GM12878 (cell line): ENCODE measurements around the gene CELF2. TPM values are rescaled to one million over a fixed set of nuclear protein-coding genes. Genes with fewer than 3 reads are reported as not detected.

Source experiments
- ATAC-seq: fragments of 200-7000 bp; cut with Tn5 transposase; 3 replicates; pipeline ENCODE4 v1.9.1; 2020; ENCODE audit warnings: mild to moderate bottlenecking, moderate library complexity
- BruUV-seq: library from RNA; stranded (reverse); fragments of 400-500 nt; replicated peaks from 2 replicates; lab custom pipeline; 2021; lab: Mats Ljungman, UMichigan
- CTCF ChIA-PET: fragments of 300-600 bp; sonication (Branson Sonifier 250); formaldehyde crosslinking; extraction: SDS; loops from one replicate; lab custom pipeline; 2021; ENCODE audit warnings: inconsistent platforms; lab: Yijun Ruan, JAX
- POLR2A ChIA-PET: fragments of 350-600 bp; formaldehyde crosslinking; extraction: SDS; loops from one replicate; lab custom pipeline; 2021; ENCODE audit warnings: inconsistent platforms; lab: Charles Lee
- RAD21 ChIA-PET: fragments of 300-600 bp; sonication (Branson Sonifier 250); formaldehyde crosslinking; loops from one replicate; lab custom pipeline; 2023; ENCODE audit warnings: antibody characterized with exemption; ENCODE audit not compliant: unreplicated experiment; lab: Charles Lee
- SMC1A ChIA-PET: fragments of 300-600 bp; sonication (Branson Sonifier 250); formaldehyde crosslinking; loops from one replicate; lab custom pipeline; 2023; ENCODE audit not compliant: unreplicated experiment, uncharacterized antibody; lab: Charles Lee
- DNase-seq: peaks from one replicate; pipeline ENCODE4 v3.0.0-alpha.2; 2011; ENCODE audit warnings: low read depth, low spot score
- FAIRE-seq: peaks from 3 replicates; lab custom pipeline; 2011; peaks lifted over from hg19 to GRCh38; lab: Jason Lieb, UNC
- H2AFZ ChIP-seq: 2 replicates; pipeline ENCODE4 v1.6.0; 2011; ENCODE audit warnings: low read depth, low read length, control low read depth; ENCODE audit not compliant: control insufficient read depth
- H3K27ac ChIP-seq: 2 replicates; pipeline ENCODE4 v1.5.1; 2011; ENCODE audit warnings: control low read depth; ENCODE audit not compliant: control insufficient read depth, insufficient read depth
- H3K27me3 ChIP-seq, 2 experiments: replicated peaks in 1 of 2; 2 replicates each; pipeline versions ENCODE4 v1.6.0 to v1.6.1; 2011; ENCODE audit warnings: low read length in 1 of 2; ENCODE audit not compliant: control insufficient read depth in 2 of 2, insufficient read depth in 2 of 2
- H3K36me3 ChIP-seq, 2 experiments: 2 replicates each; pipeline ENCODE4 v1.5.1; 2011; ENCODE audit warnings: low read length in 1 of 2; ENCODE audit not compliant: control insufficient read depth in 2 of 2, insufficient read depth in 2 of 2
- H3K4me1 ChIP-seq: 2 replicates; pipeline ENCODE4 v1.6.1; 2011; ENCODE audit warnings: mild to moderate bottlenecking, low read length, moderate library complexity, mixed read lengths; ENCODE audit not compliant: control insufficient read depth, insufficient read depth
- H3K4me2 ChIP-seq: 2 replicates; pipeline ENCODE4 v1.6.0; 2011; ENCODE audit warnings: control low read depth; ENCODE audit not compliant: control insufficient read depth, insufficient read depth
- H3K4me3 ChIP-seq: fragments of 200-600 bp; sonication (generic); 2 replicates; pipeline ENCODE4 v1.5.1; 2016
- H3K79me2 ChIP-seq: 2 replicates; pipeline ENCODE4 v1.6.0; 2011; ENCODE audit warnings: low read length; ENCODE audit not compliant: control insufficient read depth, insufficient read depth
- H3K9ac ChIP-seq: 2 replicates; pipeline ENCODE4 v1.8.0; 2011; ENCODE audit warnings: low read length, control low read depth, mixed read lengths; ENCODE audit not compliant: control insufficient read depth, insufficient read depth
- H3K9me3 ChIP-seq: replicated peaks from 3 replicates; pipeline ENCODE4 v1.5.1; 2011; ENCODE audit warnings: mild to moderate bottlenecking, low read length; ENCODE audit not compliant: control insufficient read depth, insufficient read depth
- H4K20me1 ChIP-seq: 2 replicates; pipeline ENCODE4 v1.6.0; 2011; ENCODE audit not compliant: control insufficient read depth, insufficient read depth
- BACH1 ChIP-seq: fragments of 450-650 bp; IDR thresholded peaks from 2 replicates; pipeline ENCODE4 v1.6.1; 2017; ENCODE audit warnings: mild to moderate bottlenecking, borderline replicate concordance
- CHD2 ChIP-seq: IDR thresholded peaks from 2 replicates; pipeline ENCODE4 v1.6.1; 2011; ENCODE audit warnings: low read depth, low read length, improper control_type of control experiment, borderline replicate concordance
- E2F4 ChIP-seq: IDR thresholded peaks from 2 replicates; pipeline ENCODE4 v1.6.1; 2012; ENCODE audit warnings: low read depth, low read length, improper control_type of control experiment
- HDAC6 ChIP-seq: fragments of 200-600 bp; sonication (generic); IDR thresholded peaks from one replicate; pipeline ENCODE4 v1.8.0; 2017; ENCODE audit warnings: antibody characterized with exemption; ENCODE audit not compliant: unreplicated experiment
- IKZF1 ChIP-seq: fragments of 450-650 bp; conservative IDR thresholded peaks from 2 replicates; pipeline ENCODE4 v1.6.1; 2017; ENCODE audit warnings: antibody characterized with exemption, mild to moderate bottlenecking
- MTA3 ChIP-seq: IDR thresholded peaks from 2 replicates; pipeline ENCODE4 v1.6.1; 2012; ENCODE audit warnings: low read length, inconsistent platforms, borderline replicate concordance
- POLR2AphosphoS2 ChIP-seq: IDR thresholded peaks from 2 replicates; pipeline ENCODE4 v1.6.1; 2011; ENCODE audit warnings: low read depth, mild to moderate bottlenecking, low read length, improper control_type of control experiment, moderate library complexity
- POU2F2 ChIP-seq: IDR thresholded peaks from 3 replicates; pipeline ENCODE4 v1.6.1; 2011; ENCODE audit warnings: low read depth, mild to moderate bottlenecking, low read length, borderline replicate concordance
- RB1 ChIP-seq: fragments of 450-650 bp; formaldehyde crosslinking; IDR thresholded peaks from 2 replicates; pipeline ENCODE4 v1.6.1; 2017; ENCODE audit warnings: mild to moderate bottlenecking, borderline replicate concordance
- REST ChIP-seq: IDR thresholded peaks from 2 replicates; pipeline ENCODE4 v1.6.1; 2012; ENCODE audit warnings: mild to moderate bottlenecking, low read depth, low read length
- ZNF384 ChIP-seq: IDR thresholded peaks from 2 replicates; pipeline ENCODE4 v1.6.1; 2012; ENCODE audit warnings: low read depth, mild to moderate bottlenecking, low read length, improper control_type of control experiment, borderline replicate concordance
- ZSCAN29 ChIP-seq: fragments of 450-650 bp; IDR thresholded peaks from 2 replicates; pipeline ENCODE4 v1.6.1; 2017; ENCODE audit warnings: mild to moderate bottlenecking, moderate library complexity
- WGBS: methylation state at CpG from one replicate; pipeline ENCODE4 v1.1.6; 2016; ENCODE audit warnings: low lambda C conversion rate; ENCODE audit not compliant: insufficient replicate concordance, insufficient coverage; ENCODE audit errors: missing lambda C conversion rate; 5-methylcytosine and 5-hydroxymethylcytosine counted together
- in situ Hi-C: fragments of 300-500 bp; cut with MboI; formaldehyde crosslinking; loops from 9 replicates; pipeline ENCODE4 v1.14.3; 2018; ENCODE audit warnings: mixed read lengths
- intact Hi-C: fragments of 100-400 bp; cut with micrococcal nuclease; formaldehyde crosslinking; loops from one replicate; pipeline ENCODE4 v1.14.2; 2022; ENCODE audit not compliant: unreplicated experiment
- polyA plus RNA-seq, 11 experiments: library from polyadenylated mRNA; depleted of rRNA in 4 of 11; unstranded in 6 of 11; stranded (reverse) in 5 of 11; fragments of >200 nt; fragmentation: Nextera tagmentation in 4 of 11; fragmentation: Illumina TruSeq in 1 of 11; extraction: Ambion mirVana in 4 of 11; extraction: Trizol in 1 of 11; gene quantifications; 1 replicate in 1 of 11; 2 replicates in 10 of 11; pipeline versions ENCODE4 v1.2.1 to v1.2.3, GENCODE V29; 2011 to 2016; ENCODE audit warnings: inconsistent platforms in 2 of 11, missing spikeins in 2 of 11, low read depth in 1 of 11
- total RNA-seq, 4 experiments: library from RNA; depleted of rRNA in 3 of 4; stranded (reverse); fragments of >200 nt in 3 of 4; fragmentation: Illumina TruSeq in 1 of 4; extraction: Trizol in 1 of 4; gene quantifications; 2 replicates each; pipeline versions ENCODE4 v1.2.1 to v1.2.3, GENCODE V29; 2013 to 2021

The CELF2 gene
- total and polyA plus RNA-seq, 10 of the 15 experiments (the other 5 are each of a cell fraction or from before 2014, with no cell fraction given), result 20.8 to 129 (median 86.3) TPM

GRCh38 chr10:11219431-11219830 is 201.8 kb downstream of the CELF2 start:
- RAD21 ChIA-PET, result interaction anchor here (0.9 to 1.0 kb wide), 2 partner anchors 9 to 16 kb away, joined by 3 read pairs; no protein-coding TSS in a partner anchor
- ATAC-seq, result no peak
- H3K36me3 ChIP-seq, result peaks cover 5 to 52% of the 10 kb centered on the region in 2 experiments
- TF ChIP-seq IKZF1, result no peak
- TF ChIP-seq ZSCAN29, result no peak
- no peak for TF ChIP-seq POLR2AphosphoS2
- no peak for TF ChIP-seq MTA3
- no peak for TF ChIP-seq ZNF384
- no peak for TF ChIP-seq RB1
- no peak for TF ChIP-seq HDAC6
- TF ChIP-seq CHD2, result no peak
- no peak for TF ChIP-seq POU2F2
- no peak for TF ChIP-seq E2F4
- TF ChIP-seq BACH1, result no peak
- TF ChIP-seq REST, result no peak
- TF ChIP-seq, all 136 proteins: peak for 0
- in situ Hi-C loops, result no loop called here
- H3K9ac ChIP-seq, result no peak overlapping the region
- 96% methylated on average over 3 of the region's 3 CpGs for WGBS
- no peak overlapping the region for H2AFZ ChIP-seq
- no peak overlapping the region for H3K4me2 ChIP-seq
- H3K4me3 ChIP-seq, result no peak overlapping the region
- H3K4me1 ChIP-seq, result peaks cover 9% of the 10 kb centered on the region
- no TSS peak for BruUV-seq
- FAIRE-seq (no peak), DNase-seq (no peak)
- SMC1A ChIA-PET, result interaction anchor here (0.7 to 3.2 kb wide), 7 partner anchors 9 to 51 kb away, joined by 3 to 22 read pairs (median 3); no protein-coding TSS in a partner anchor
- CTCF ChIA-PET, result interaction anchor here (1.2 to 1.7 kb wide), 3 partner anchors 8 to 54 kb away, joined by 4 to 5 read pairs (median 4); no protein-coding TSS in a partner anchor
- POLR2A ChIA-PET, result interaction anchor here (1.6 kb wide), 1 partner anchor 8 kb away, joined by 6 read pairs; no protein-coding TSS in a partner anchor
- intact Hi-C loops, result no loop called here
- no peaks in the 10 kb centered on the region for H3K9me3 ChIP-seq
- H3K27me3 ChIP-seq, result no peaks in the 10 kb centered on the region
- peaks cover 94% of the 10 kb centered on the region for H3K79me2 ChIP-seq
- H3K27ac ChIP-seq, result no peak overlapping the region
- H4K20me1 ChIP-seq, result peaks cover 7% of the 10 kb centered on the region
